ENCODE measurements around the gene HRCT1. TPM values are rescaled to one million over a fixed set of nuclear protein-coding genes. Genes with fewer than 3 reads are reported as not detected.

HRCT1 gene
- total RNA-seq, 1 experiment from 2014 or later: 0.32 TPM

DNA sequence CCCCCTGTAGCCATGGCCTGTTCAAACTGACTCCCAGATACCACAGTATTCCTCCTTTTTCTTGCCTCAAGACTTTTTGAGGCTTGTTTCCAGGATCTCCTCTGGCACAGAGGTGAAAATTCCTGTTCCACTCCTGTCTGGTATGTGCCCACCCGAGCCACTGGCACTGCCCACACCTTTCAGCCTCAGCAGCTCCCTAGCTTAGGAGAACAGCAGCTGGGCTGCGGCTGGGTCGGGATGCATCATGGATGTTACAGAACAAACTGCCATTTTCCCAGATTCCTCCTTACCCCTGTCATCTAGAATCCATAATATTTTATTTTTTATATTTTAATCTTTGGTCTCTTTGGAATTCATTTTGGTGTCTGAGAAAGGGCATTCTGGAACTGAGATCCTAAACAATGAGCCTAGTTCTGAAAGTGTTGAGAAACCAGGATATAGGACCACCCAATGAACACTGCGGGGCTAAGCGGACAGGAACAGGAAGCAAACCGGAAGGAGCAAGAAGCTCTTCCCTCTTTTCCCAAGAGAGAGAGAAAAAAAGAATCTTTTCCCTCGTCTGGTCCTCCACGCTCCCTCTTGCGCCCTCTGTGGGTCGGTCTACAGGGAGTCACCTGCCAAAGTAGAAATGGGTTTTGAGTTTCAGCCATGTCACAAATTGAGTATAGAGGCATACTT lies 39.5 kb downstream of the HRCT1 start:
- RAD21 ChIA-PET (ENCODE audit: low non-redundant PET in 1 of 2, low total read pairs in 2 of 2, uncharacterized antibody in 2 of 2, unreplicated experiment in 2 of 2): interaction anchor here in 1 of 2 experiments (2.0 kb wide), 1 partner anchor 34 kb away, joined by 6 read pairs; no protein-coding TSS in a partner anchor
- H4K20me1 ChIP-seq (ENCODE audit: insufficient read depth): no peaks in the 10 kb centered on the region
- CTCF ChIA-PET: interaction anchor here (0.6 to 3.1 kb wide), 19 partner anchors 9 to 155 kb away, joined by 3 to 32 read pairs (median 5); partner anchors contain the start of genes FAM221B, OR2S2 and TMEM8B
- TF ChIP-seq CBX3 (IDR thresholded peaks at IDR 0.05; ENCODE audit: low read depth): peak; percentile 87
- TF ChIP-seq POLR2AphosphoS5 (IDR thresholded peaks at IDR 0.05; ENCODE audit: low read depth, low read length): peak; percentile 68
- TF ChIP-seq SP1 (IDR thresholded peaks at IDR 0.05; ENCODE audit: low read depth): peak; percentile 14; the same call in 1 of the 2 replicates
- TF ChIP-seq, protein P1, sequence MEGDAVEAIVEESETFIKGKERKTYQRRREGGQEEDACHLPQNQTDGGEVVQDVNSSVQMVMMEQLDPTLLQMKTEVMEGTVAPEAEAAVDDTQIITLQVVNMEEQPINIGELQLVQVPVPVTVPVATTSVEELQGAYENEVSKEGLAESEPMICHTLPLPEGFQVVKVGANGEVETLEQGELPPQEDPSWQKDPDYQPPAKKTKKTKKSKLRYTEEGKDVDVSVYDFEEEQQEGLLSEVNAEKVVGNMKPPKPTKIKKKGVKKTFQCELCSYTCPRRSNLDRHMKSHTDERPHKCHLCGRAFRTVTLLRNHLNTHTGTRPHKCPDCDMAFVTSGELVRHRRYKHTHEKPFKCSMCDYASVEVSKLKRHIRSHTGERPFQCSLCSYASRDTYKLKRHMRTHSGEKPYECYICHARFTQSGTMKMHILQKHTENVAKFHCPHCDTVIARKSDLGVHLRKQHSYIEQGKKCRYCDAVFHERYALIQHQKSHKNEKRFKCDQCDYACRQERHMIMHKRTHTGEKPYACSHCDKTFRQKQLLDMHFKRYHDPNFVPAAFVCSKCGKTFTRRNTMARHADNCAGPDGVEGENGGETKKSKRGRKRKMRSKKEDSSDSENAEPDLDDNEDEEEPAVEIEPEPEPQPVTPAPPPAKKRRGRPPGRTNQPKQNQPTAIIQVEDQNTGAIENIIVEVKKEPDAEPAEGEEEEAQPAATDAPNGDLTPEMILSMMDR (IDR thresholded peaks at IDR 0.05 in 2 of 3, conservative IDR thresholded peaks at IDR 0.05 in 1 of 3; ENCODE audit: borderline replicate concordance in 1 of 3, insufficient read depth in 1 of 3, low read depth in 2 of 3, low read length in 2 of 3): peak; percentile 84 to 96 (median 88)
- TF ChIP-seq SIN3A (IDR thresholded peaks at IDR 0.05; ENCODE audit: low read depth): no peak
- no peak for TF ChIP-seq ZFX (IDR thresholded peaks at IDR 0.05)
- peak; percentile 63 for TF ChIP-seq RAD21 (IDR thresholded peaks at IDR 0.05; ENCODE audit: low read depth)
- TF ChIP-seq, protein P2, sequence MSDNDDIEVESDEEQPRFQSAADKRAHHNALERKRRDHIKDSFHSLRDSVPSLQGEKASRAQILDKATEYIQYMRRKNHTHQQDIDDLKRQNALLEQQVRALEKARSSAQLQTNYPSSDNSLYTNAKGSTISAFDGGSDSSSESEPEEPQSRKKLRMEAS (IDR thresholded peaks at IDR 0.05): peak; percentile 64; the same call in 1 of the 2 replicates
- TF ChIP-seq POLR2A (IDR thresholded peaks at IDR 0.05; ENCODE audit: borderline replicate concordance, extremely low read depth, insufficient read depth, insufficient read length): peak; percentile 20
- peak; percentile 84 for TF ChIP-seq YY1 (IDR thresholded peaks at IDR 0.05; ENCODE audit: extremely low read depth, insufficient replicate concordance, low read depth, low read length)
- no peak for TF ChIP-seq CEBPB (IDR thresholded peaks at IDR 0.05; ENCODE audit: low read depth)
- peak; percentile 84 for TF ChIP-seq ELF1 (IDR thresholded peaks at IDR 0.05; ENCODE audit: borderline replicate concordance, low read depth)
- TF ChIP-seq EZH2 (IDR thresholded peaks at IDR 0.05): no peak
- no peaks in the 10 kb centered on the region for H3K36me3 ChIP-seq (ENCODE audit: control insufficient read depth in 1 of 2, insufficient read depth in 2 of 2, low read length in 2 of 2)
- H3K27me3 ChIP-seq (ENCODE audit: insufficient read depth, low read length): no peaks in the 10 kb centered on the region
- DNase-seq (ENCODE audit: low read depth, low spot score) (peak; percentile 81), ATAC-seq (peak; percentile 89)
- POLR2A ChIA-PET: interaction anchor here (0.9 to 1.8 kb wide), 4 partner anchors 9 to 820 kb away, joined by 3 to 4 read pairs (median 3); no protein-coding TSS in a partner anchor
- H3K9me2 ChIP-seq (ENCODE audit: insufficient read depth): no peaks in the 10 kb centered on the region
- peak overlapping the region; percentile 81 for H3K4me2 ChIP-seq (ENCODE audit: low read length)
- H3K27ac ChIP-seq (ENCODE audit: low read depth, low read length): peak overlapping the region; percentile 0; the same call in 1 of the 2 replicates
- H3K9ac ChIP-seq (ENCODE audit: low read length): peak overlapping the region; percentile 36
- H3K9me3 ChIP-seq (ENCODE audit: control insufficient read depth in 1 of 2, insufficient read depth in 1 of 2, low read depth in 1 of 2, low read length in 2 of 2): no peaks in the 10 kb centered on the region
- intact Hi-C loops (cut with micrococcal nuclease): no loop called here
- no peaks in the 10 kb centered on the region for H3K79me2 ChIP-seq (ENCODE audit: insufficient read depth, low read length)
- peaks cover 9 to 27% of the 10 kb centered on the region in 2 experiments; a peak in 3 of 4 replicates for H3K4me1 ChIP-seq (ENCODE audit: control insufficient read depth in 1 of 2, insufficient read depth in 2 of 2, low read length in 2 of 2)
- peak overlapping the region; percentile 62 for H2AFZ ChIP-seq (ENCODE audit: low read depth, low read length, poor library complexity, severe bottlenecking)
- peak overlapping the region; percentile 54 to 61 for H3K4me3 ChIP-seq (replicated peaks in 1 of 2; ENCODE audit: low read depth in 1 of 2, low read length in 2 of 2)
- TSS peak; percentile 98 for BruUV-seq (replicated peaks)

Measured in HCT116 (cell line).